ENCODE measurements around the gene PIF1. TPM values are rescaled to one million over a fixed set of nuclear protein-coding genes. Genes with fewer than 3 reads are reported as not detected.

PIF1 gene
- total RNA-seq, 1 donor from 2014 or later = 8.6 TPM

- no peak for TF ChIP-seq CTCF (IDR thresholded peaks at IDR 0.05; ENCODE audit: partially characterized antibody, unreplicated experiment)
- H3K27me3 Mint-ChIP-seq (ENCODE audit: unreplicated experiment) = peaks cover 11% of the 10 kb centered on the region
- H3K36me3 Mint-ChIP-seq (ENCODE audit: unreplicated experiment) = no peaks in the 10 kb centered on the region
- no peak for DNase-seq
- peaks cover 25% of the 10 kb centered on the region for H3K4me1 Mint-ChIP-seq (ENCODE audit: low read depth, unreplicated experiment)
- H3K9me3 Mint-ChIP-seq (ENCODE audit: unreplicated experiment) = peaks cover 12% of the 10 kb centered on the region
- H3K4me3 Mint-ChIP-seq (ENCODE audit: unreplicated experiment) = peak overlapping the region; percentile 99
- peak overlapping the region; percentile 79 for H3K27ac Mint-ChIP-seq (ENCODE audit: unreplicated experiment)
These were observed 19.8 kb upstream of the PIF1 start for GRCh38 chr15:64845183-64845611.

- peak overlapping the region; percentile 99 for H3K4me3 Mint-ChIP-seq (ENCODE audit: unreplicated experiment)
- peak overlapping the region; percentile 79 for H3K27ac Mint-ChIP-seq (ENCODE audit: unreplicated experiment)
- no peak for DNase-seq
- no peak for TF ChIP-seq CTCF (IDR thresholded peaks at IDR 0.05; ENCODE audit: partially characterized antibody, unreplicated experiment)
- no peaks in the 10 kb centered on the region for H3K36me3 Mint-ChIP-seq (ENCODE audit: unreplicated experiment)
- peaks cover 14% of the 10 kb centered on the region for H3K27me3 Mint-ChIP-seq (ENCODE audit: unreplicated experiment)
- H3K9me3 Mint-ChIP-seq (ENCODE audit: unreplicated experiment) = peaks cover 14% of the 10 kb centered on the region
- peaks cover 25% of the 10 kb centered on the region for H3K4me1 Mint-ChIP-seq (ENCODE audit: low read depth, unreplicated experiment)
These were observed 19.2 kb upstream of the PIF1 start for GRCh38 chr15:64844576-64845145.

- peaks cover 25% of the 10 kb centered on the region for H3K4me1 Mint-ChIP-seq (ENCODE audit: low read depth, unreplicated experiment)
These were observed 18.5 kb upstream of the PIF1 start for GRCh38 chr15:64843991-64844390.

GRCh38 chr15:64842986-64843561, 17.6 kb upstream of the PIF1 start:
- H3K9me3 Mint-ChIP-seq (ENCODE audit: unreplicated experiment) = peaks cover 12% of the 10 kb centered on the region
- H3K4me1 Mint-ChIP-seq (ENCODE audit: low read depth, unreplicated experiment) = peaks cover 21% of the 10 kb centered on the region
- H3K27me3 Mint-ChIP-seq (ENCODE audit: unreplicated experiment) = peaks cover 17% of the 10 kb centered on the region
- no peak for TF ChIP-seq CTCF (IDR thresholded peaks at IDR 0.05; ENCODE audit: partially characterized antibody, unreplicated experiment)
- no peaks in the 10 kb centered on the region for H3K36me3 Mint-ChIP-seq (ENCODE audit: unreplicated experiment)
- H3K27ac Mint-ChIP-seq (ENCODE audit: unreplicated experiment) = peak overlapping the region; percentile 66
- peak overlapping the region; percentile 99 for H3K4me3 Mint-ChIP-seq (ENCODE audit: unreplicated experiment)
- DNase-seq = peak; percentile 44

More at GRCh38 chr15:64843991-64844390, 18.5 kb upstream of the PIF1 start:
- Mint-ChIP-seq H3K36me3 (ENCODE audit: unreplicated experiment) (no peaks in the 10 kb centered on the region), H3K9me3 (ENCODE audit: unreplicated experiment) (peaks cover 14% of the 10 kb centered on the region), H3K4me3 (ENCODE audit: unreplicated experiment) (peak overlapping the region; percentile 99), H3K27ac (ENCODE audit: unreplicated experiment) (peak overlapping the region; percentile 22), H3K27me3 (ENCODE audit: unreplicated experiment) (peaks cover 17% of the 10 kb centered on the region)
- no peak for TF ChIP-seq CTCF (IDR thresholded peaks at IDR 0.05; ENCODE audit: partially characterized antibody, unreplicated experiment)
- no peak for DNase-seq

All from glutamatergic neuron (in vitro differentiated cells).